Measurements from ENCODE around the gene TFPT. TPM values are rescaled to one million over a fixed set of nuclear protein-coding genes. Genes with fewer than 3 reads are reported as not detected.

Gene TFPT
- total RNA-seq, 1 experiment from 2014 or later, result 21.5 TPM

- DNase-seq, result no peak
- H3K9me2 ChIP-seq (replicated peaks; ENCODE audit: insufficient read depth, low read length), result no peaks in the 10 kb centered on the region
- no peak overlapping the region for H3K27ac ChIP-seq (ENCODE audit: low read length)
- peaks cover 15% of the 10 kb centered on the region for H3K4me1 ChIP-seq (ENCODE audit: low read length)
- no peak overlapping the region for H2AFZ ChIP-seq (ENCODE audit: low read length)
- peaks cover 47% of the 10 kb centered on the region; the same call in 1 of the 2 replicates for H3K36me3 ChIP-seq (ENCODE audit: insufficient read depth, low read length)
- H3K9me3 ChIP-seq (ENCODE audit: low read length), result no peaks in the 10 kb centered on the region
- no peak overlapping the region for H3K4me2 ChIP-seq (ENCODE audit: low read depth, low read length, poor library complexity, severe bottlenecking)
- H3K4me3 ChIP-seq (ENCODE audit: low read length), result no peak overlapping the region
- peaks cover 54% of the 10 kb centered on the region for H3K79me2 ChIP-seq (ENCODE audit: low read length)
- no peaks in the 10 kb centered on the region for H3K27me3 ChIP-seq (ENCODE audit: low read length)
- H4K20me1 ChIP-seq (ENCODE audit: insufficient read depth, low read depth, low read length), result peaks cover 77% of the 10 kb centered on the region
- H3K9ac ChIP-seq (ENCODE audit: low read length), result no peak overlapping the region
Observed at GRCh38 chr19:54142166-54142780, 26.8 kb upstream of the TFPT start.

- H3K36me3 ChIP-seq (ENCODE audit: insufficient read depth, low read length), result peaks cover 39% of the 10 kb centered on the region; the same call in 1 of the 2 replicates
- no peak overlapping the region for H3K9ac ChIP-seq (ENCODE audit: low read length)
- H3K9me3 ChIP-seq (ENCODE audit: low read length), result no peaks in the 10 kb centered on the region
- H3K4me1 ChIP-seq (ENCODE audit: low read length), result peaks cover 19% of the 10 kb centered on the region
- no peak overlapping the region for H3K27ac ChIP-seq (ENCODE audit: low read length)
- no peak for DNase-seq
- peaks cover 54% of the 10 kb centered on the region for H3K79me2 ChIP-seq (ENCODE audit: low read length)
- no peaks in the 10 kb centered on the region for H3K9me2 ChIP-seq (replicated peaks; ENCODE audit: insufficient read depth, low read length)
- no peak overlapping the region for H2AFZ ChIP-seq (ENCODE audit: low read length)
- no peak overlapping the region for H3K4me3 ChIP-seq (ENCODE audit: low read length)
- no peaks in the 10 kb centered on the region for H3K27me3 ChIP-seq (ENCODE audit: low read length)
- peaks cover 68% of the 10 kb centered on the region for H4K20me1 ChIP-seq (ENCODE audit: insufficient read depth, low read depth, low read length)
- H3K4me2 ChIP-seq (ENCODE audit: low read depth, low read length, poor library complexity, severe bottlenecking), result no peak overlapping the region
Observed at GRCh38 chr19:54141356-54141755, 25.9 kb upstream of the TFPT start.

- no peaks in the 10 kb centered on the region for H3K9me2 ChIP-seq (replicated peaks; ENCODE audit: insufficient read depth, low read length)
- H2AFZ ChIP-seq (ENCODE audit: low read length), result no peak overlapping the region
- H3K79me2 ChIP-seq (ENCODE audit: low read length), result peaks cover 54% of the 10 kb centered on the region
- H3K9me3 ChIP-seq (ENCODE audit: low read length), result no peaks in the 10 kb centered on the region
- H3K4me3 ChIP-seq (ENCODE audit: low read length), result peak overlapping the region; percentile 82
- H3K4me1 ChIP-seq (ENCODE audit: low read length), result peaks cover 28% of the 10 kb centered on the region
- H4K20me1 ChIP-seq (ENCODE audit: insufficient read depth, low read depth, low read length), result peaks cover 58% of the 10 kb centered on the region
- H3K27ac ChIP-seq (ENCODE audit: low read length), result peak overlapping the region; percentile 72; the same call in 1 of the 2 replicates
- peak overlapping the region; percentile 81 for H3K4me2 ChIP-seq (ENCODE audit: low read depth, low read length, poor library complexity, severe bottlenecking)
- H3K36me3 ChIP-seq (ENCODE audit: insufficient read depth, low read length), result peaks cover 25% of the 10 kb centered on the region; the same call in 1 of the 2 replicates
- peak; percentile 56 for DNase-seq
- peak overlapping the region; percentile 96 for H3K9ac ChIP-seq (ENCODE audit: low read length)
- no peaks in the 10 kb centered on the region for H3K27me3 ChIP-seq (ENCODE audit: low read length)
Observed at GRCh38 chr19:54138489-54139256, 23.2 kb upstream of the TFPT start.

- H3K4me2 ChIP-seq (ENCODE audit: low read depth, low read length, poor library complexity, severe bottlenecking), result peak within 1 kb of the TSS; percentile 92
- no peaks in the 10 kb centered on the region for H3K27me3 ChIP-seq (ENCODE audit: low read length)
- no peaks in the 10 kb centered on the region for H3K9me3 ChIP-seq (ENCODE audit: low read length)
- no peaks in the 10 kb centered on the region for H3K9me2 ChIP-seq (replicated peaks; ENCODE audit: insufficient read depth, low read length)
- DNase-seq, result peak; percentile 85
- peak within 1 kb of the TSS; percentile 82 for H3K4me3 ChIP-seq (ENCODE audit: low read length)
- H3K79me2 ChIP-seq (ENCODE audit: low read length), result peaks cover 53% of the 10 kb centered on the region
- H3K9ac ChIP-seq (ENCODE audit: low read length), result peak within 1 kb of the TSS; percentile 96
- peak within 1 kb of the TSS; percentile 63; the same call in 1 of the 2 replicates for H2AFZ ChIP-seq (ENCODE audit: low read length)
- peaks cover 28% of the 10 kb centered on the region for H3K4me1 ChIP-seq (ENCODE audit: low read length)
- H4K20me1 ChIP-seq (ENCODE audit: insufficient read depth, low read depth, low read length), result peaks cover 51% of the 10 kb centered on the region
- peaks cover 20% of the 10 kb centered on the region; the same call in 1 of the 2 replicates for H3K36me3 ChIP-seq (ENCODE audit: insufficient read depth, low read length)
- H3K27ac ChIP-seq (ENCODE audit: low read length), result peak within 1 kb of the TSS; percentile 72
Observed at GRCh38 chr19:54137699-54138488, 22.4 kb upstream of the TFPT start, which contains the start of gene CNOT3. CNOT3 (plus strand) TSS chr19:54137762; CDS start chr19:54142979, 5,217 bp downstream.

- H3K4me3 ChIP-seq (ENCODE audit: low read length), result peak overlapping the region; percentile 82
- H3K36me3 ChIP-seq (ENCODE audit: insufficient read depth, low read length), result peaks cover 13% of the 10 kb centered on the region; the same call in 1 of the 2 replicates
- peak overlapping the region; percentile 96 for H3K9ac ChIP-seq (ENCODE audit: low read length)
- peaks cover 45% of the 10 kb centered on the region for H3K79me2 ChIP-seq (ENCODE audit: low read length)
- H4K20me1 ChIP-seq (ENCODE audit: insufficient read depth, low read depth, low read length), result peaks cover 43% of the 10 kb centered on the region
- no peaks in the 10 kb centered on the region for H3K9me3 ChIP-seq (ENCODE audit: low read length)
- DNase-seq, result peak; percentile 100
- peaks cover 28% of the 10 kb centered on the region for H3K4me1 ChIP-seq (ENCODE audit: low read length)
- peak overlapping the region; percentile 92 for H3K4me2 ChIP-seq (ENCODE audit: low read depth, low read length, poor library complexity, severe bottlenecking)
- no peaks in the 10 kb centered on the region for H3K27me3 ChIP-seq (ENCODE audit: low read length)
- peak overlapping the region; percentile 63; the same call in 1 of the 2 replicates for H2AFZ ChIP-seq (ENCODE audit: low read length)
- H3K27ac ChIP-seq (ENCODE audit: low read length), result peak overlapping the region; percentile 45
- H3K9me2 ChIP-seq (replicated peaks; ENCODE audit: insufficient read depth, low read length), result no peaks in the 10 kb centered on the region
Observed at GRCh38 chr19:54136864-54137698, 21.6 kb upstream of the TFPT start.

GRCh38 chr19:54136086-54136863 is 20.8 kb upstream of the TFPT start:
- DNase-seq, result no peak

More at GRCh38 chr19:54136086-54136863, 20.8 kb upstream of the TFPT start:
- peak overlapping the region; percentile 45 for H3K27ac ChIP-seq (ENCODE audit: low read length)
- H4K20me1 ChIP-seq (ENCODE audit: insufficient read depth, low read depth, low read length), result peaks cover 34% of the 10 kb centered on the region
- H3K36me3 ChIP-seq (ENCODE audit: insufficient read depth, low read length), result peaks cover 16% of the 10 kb centered on the region; the same call in 1 of the 2 replicates
- no peaks in the 10 kb centered on the region for H3K9me2 ChIP-seq (replicated peaks; ENCODE audit: insufficient read depth, low read length)
- H3K9ac ChIP-seq (ENCODE audit: low read length), result peak overlapping the region; percentile 72
- H2AFZ ChIP-seq (ENCODE audit: low read length), result peak overlapping the region; percentile 63; the same call in 1 of the 2 replicates
- peaks cover 28% of the 10 kb centered on the region for H3K4me1 ChIP-seq (ENCODE audit: low read length)
- peak overlapping the region; percentile 67 for H3K4me3 ChIP-seq (ENCODE audit: low read length)
- H3K9me3 ChIP-seq (ENCODE audit: low read length), result no peaks in the 10 kb centered on the region
- H3K27me3 ChIP-seq (ENCODE audit: low read length), result no peaks in the 10 kb centered on the region
- peak overlapping the region; percentile 92 for H3K4me2 ChIP-seq (ENCODE audit: low read depth, low read length, poor library complexity, severe bottlenecking)
- peaks cover 37% of the 10 kb centered on the region for H3K79me2 ChIP-seq (ENCODE audit: low read length)
